MM.1S (cell line): ENCODE results near the gene ROCK2.

ENCODE experiments used
- DNase-seq: peaks from one replicate; pipeline ENCODE4 v3.0.0-alpha.2; 2015
- H2AFZ ChIP-seq: fragments of 300-600 bp; sonication (generic); 2 replicates; pipeline ENCODE4 v1.6.0; 2016; ENCODE audit warnings: antibody characterized with exemption, low read length
- H3F3A ChIP-seq: fragments of 300-600 bp; sonication (generic); 2 replicates; pipeline ENCODE4 v1.6.1; 2016; ENCODE audit warnings: mild to moderate bottlenecking, antibody characterized with exemption, low read length, moderate library complexity, mixed read lengths; ENCODE audit not compliant: insufficient read depth
- H3K27ac ChIP-seq: fragments of 300-600 bp; sonication (generic); 2 replicates; pipeline ENCODE4 v1.5.1; 2016; ENCODE audit warnings: mild to moderate bottlenecking, low read length
- H3K27me3 ChIP-seq: fragments of 300-600 bp; sonication (generic); replicated peaks from 2 replicates; pipeline ENCODE4 v1.6.0; 2016; ENCODE audit warnings: low read length; ENCODE audit not compliant: insufficient read depth
- H3K36me3 ChIP-seq: fragments of 300-600 bp; sonication (generic); replicated peaks from 2 replicates; pipeline ENCODE4 v1.6.1; 2016; ENCODE audit warnings: mild to moderate bottlenecking, low read length, mixed read lengths; ENCODE audit not compliant: insufficient read depth
- H3K4me1 ChIP-seq: fragments of 300-600 bp; sonication (generic); 2 replicates; pipeline ENCODE4 v1.6.1; 2016; ENCODE audit warnings: low read length, mixed read lengths
- H3K4me2 ChIP-seq: fragments of 300-600 bp; sonication (generic); 2 replicates; pipeline ENCODE4 v1.6.0; 2016; ENCODE audit warnings: low read depth, low read length
- H3K4me3 ChIP-seq: fragments of 300-600 bp; sonication (generic); 2 replicates; pipeline ENCODE4 v1.5.1; 2016; ENCODE audit warnings: low read length, mixed read lengths
- H3K79me2 ChIP-seq: fragments of 300-600 bp; sonication (generic); 2 replicates; pipeline ENCODE4 v1.6.1; 2016; ENCODE audit warnings: mixed run types, low read length, mixed read lengths
- H3K9ac ChIP-seq: fragments of 300-600 bp; sonication (generic); 2 replicates; pipeline ENCODE4 v1.6.1; 2016; ENCODE audit warnings: low read length, mixed read lengths
- H3K9me2 ChIP-seq: fragments of 300-600 bp; sonication (generic); replicated peaks from 2 replicates; pipeline ENCODE4 v1.6.1; 2016; ENCODE audit warnings: mild to moderate bottlenecking, low read length, mixed read lengths; ENCODE audit not compliant: insufficient read depth
- H3K9me3 ChIP-seq: fragments of 300-600 bp; sonication (generic); replicated peaks from 2 replicates; pipeline ENCODE4 v1.6.1; 2016; ENCODE audit warnings: mild to moderate bottlenecking, low read length, mixed read lengths; ENCODE audit not compliant: insufficient read depth
- H4K20me1 ChIP-seq: fragments of 300-600 bp; sonication (generic); 2 replicates; pipeline ENCODE4 v1.6.1; 2016; ENCODE audit warnings: mild to moderate bottlenecking, low read length, moderate library complexity, mixed read lengths; ENCODE audit not compliant: insufficient read depth
- EZH2 ChIP-seq: fragments of 300-600 bp; sonication (generic); optimal IDR thresholded peaks from 2 replicates; pipeline ENCODE3; 2017; ENCODE audit warnings: low read depth, mild to moderate bottlenecking, antibody characterized with exemption, low read length, mixed read lengths
- EZH2phosphoT487 ChIP-seq: fragments of 300-600 bp; sonication (generic); IDR thresholded peaks from 2 replicates; pipeline ENCODE4 v1.6.1; 2018; ENCODE audit warnings: antibody characterized with exemption, low read length
- TF ChIP-seq, protein P1 (sequence below): fragments of 300-600 bp; sonication (generic); IDR thresholded peaks from 2 replicates; pipeline ENCODE4 v1.5.1; 2016; ENCODE audit warnings: antibody characterized with exemption, low read length, mixed read lengths

ROCK2 gene

DNA sequence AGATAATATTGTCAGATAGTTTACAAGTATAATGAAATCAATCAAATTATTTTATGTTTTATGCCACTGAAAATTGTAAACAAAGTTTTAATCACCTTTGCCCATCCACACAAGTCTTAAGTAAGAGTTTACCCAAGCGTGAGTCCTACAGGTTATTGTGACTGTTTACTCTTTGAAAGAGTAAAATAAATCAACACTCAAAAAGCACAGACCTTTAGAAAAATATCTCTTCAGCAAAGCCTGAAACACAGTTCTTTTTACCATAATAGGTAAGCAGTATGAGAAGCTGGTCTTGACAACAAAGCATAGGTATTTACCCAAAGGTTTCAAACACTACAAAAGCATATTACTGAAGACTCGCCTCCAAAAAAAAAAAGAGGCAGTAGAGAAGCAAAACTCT, 3.7 kb downstream of the ROCK2 start:
- Histone ChIP-seq H3F3A (peaks cover 14% of the 10 kb centered on the region), H3K4me2 (no peak overlapping the region), H3K9me2 (no peaks in the 10 kb centered on the region), H3K9me3 (no peaks in the 10 kb centered on the region), H3K27ac (no peak overlapping the region), H3K4me1 (peaks cover 3% of the 10 kb centered on the region), H3K27me3 (no peaks in the 10 kb centered on the region), H2AFZ (no peak overlapping the region), H3K79me2 (peaks cover 78% of the 10 kb centered on the region), H3K36me3 (no peaks in the 10 kb centered on the region), H3K9ac (no peak overlapping the region), H4K20me1 (peaks cover 9% of the 10 kb centered on the region; the same call in 1 of the 2 replicates), H3K4me3 (no peak overlapping the region)
- no peak for DNase-seq
- no peak for TF ChIP-seq EZH2phosphoT487
- no peak for TF ChIP-seq EZH2
- TF ChIP-seq, protein P1, sequence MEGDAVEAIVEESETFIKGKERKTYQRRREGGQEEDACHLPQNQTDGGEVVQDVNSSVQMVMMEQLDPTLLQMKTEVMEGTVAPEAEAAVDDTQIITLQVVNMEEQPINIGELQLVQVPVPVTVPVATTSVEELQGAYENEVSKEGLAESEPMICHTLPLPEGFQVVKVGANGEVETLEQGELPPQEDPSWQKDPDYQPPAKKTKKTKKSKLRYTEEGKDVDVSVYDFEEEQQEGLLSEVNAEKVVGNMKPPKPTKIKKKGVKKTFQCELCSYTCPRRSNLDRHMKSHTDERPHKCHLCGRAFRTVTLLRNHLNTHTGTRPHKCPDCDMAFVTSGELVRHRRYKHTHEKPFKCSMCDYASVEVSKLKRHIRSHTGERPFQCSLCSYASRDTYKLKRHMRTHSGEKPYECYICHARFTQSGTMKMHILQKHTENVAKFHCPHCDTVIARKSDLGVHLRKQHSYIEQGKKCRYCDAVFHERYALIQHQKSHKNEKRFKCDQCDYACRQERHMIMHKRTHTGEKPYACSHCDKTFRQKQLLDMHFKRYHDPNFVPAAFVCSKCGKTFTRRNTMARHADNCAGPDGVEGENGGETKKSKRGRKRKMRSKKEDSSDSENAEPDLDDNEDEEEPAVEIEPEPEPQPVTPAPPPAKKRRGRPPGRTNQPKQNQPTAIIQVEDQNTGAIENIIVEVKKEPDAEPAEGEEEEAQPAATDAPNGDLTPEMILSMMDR: no peak

DNA sequence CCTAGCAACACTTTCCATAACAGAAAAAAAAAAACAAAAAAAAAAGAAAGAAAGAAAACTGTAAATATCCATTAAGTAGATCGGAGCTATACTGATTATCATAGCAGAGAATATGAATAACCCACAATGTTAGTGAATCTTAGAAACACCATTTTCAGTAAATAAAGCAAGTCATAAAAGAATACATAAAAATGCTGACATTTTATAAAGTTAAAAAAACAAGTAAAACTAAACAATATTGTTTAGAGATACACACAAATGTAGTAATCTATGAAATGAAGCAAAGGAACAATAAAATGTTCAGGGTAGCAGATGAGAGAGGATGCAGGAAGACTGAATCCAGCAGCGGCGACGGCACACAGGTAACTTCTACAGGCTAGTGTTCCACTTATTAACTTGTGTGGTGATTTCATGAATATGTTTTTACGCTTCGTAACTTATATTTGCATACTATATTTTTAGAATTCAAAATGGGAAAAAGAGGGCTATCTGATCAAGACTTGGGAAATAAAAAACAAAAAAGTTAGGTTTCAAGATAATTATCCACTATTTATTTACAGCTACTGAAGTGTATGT, 4.8 kb downstream of the ROCK2 start:
- TF ChIP-seq EZH2 (no peak), EZH2phosphoT487 (no peak)
- TF ChIP-seq, protein P1: no peak
- Histone ChIP-seq H3K4me2 (no peak overlapping the region), H3K79me2 (peaks cover 89% of the 10 kb centered on the region)

DNA sequence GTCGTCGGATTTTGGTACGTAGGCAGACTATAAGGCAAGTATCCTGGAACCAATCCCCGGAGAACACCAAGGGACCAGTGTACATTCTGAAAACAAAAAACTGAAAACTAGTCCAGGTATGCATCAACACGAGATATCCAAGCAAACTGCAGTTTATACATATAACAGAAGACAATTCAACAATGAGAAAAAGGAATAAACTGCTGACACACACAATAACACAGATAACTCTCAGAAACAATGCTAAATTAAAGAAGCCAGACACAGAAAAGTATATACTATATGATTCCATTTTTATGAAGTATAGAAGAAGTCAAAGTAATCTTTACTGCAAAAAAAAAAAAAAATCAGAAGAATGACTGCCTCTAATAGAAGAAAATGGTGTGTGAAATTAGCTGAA, 5.9 kb downstream of the ROCK2 start:
- no peak for TF ChIP-seq EZH2phosphoT487
- TF ChIP-seq, protein P1: no peak
- no peak for TF ChIP-seq EZH2
- no peak overlapping the region for H2AFZ ChIP-seq
- peaks cover 94% of the 10 kb centered on the region for H3K79me2 ChIP-seq
- no peaks in the 10 kb centered on the region for H3K9me2 ChIP-seq
- H3K9me3 ChIP-seq: no peaks in the 10 kb centered on the region
- no peak overlapping the region for H3K27ac ChIP-seq
- peaks cover 3% of the 10 kb centered on the region for H3K4me1 ChIP-seq
- peaks cover 10% of the 10 kb centered on the region for H3F3A ChIP-seq
- no peak for DNase-seq
- no peaks in the 10 kb centered on the region for H3K36me3 ChIP-seq
- no peaks in the 10 kb centered on the region for H3K27me3 ChIP-seq
- no peak overlapping the region for H3K9ac ChIP-seq
- H3K4me3 ChIP-seq: no peak overlapping the region
- H3K4me2 ChIP-seq: no peak overlapping the region
- H4K20me1 ChIP-seq: peaks cover 9% of the 10 kb centered on the region; the same call in 1 of the 2 replicates

More for the DNA sequence above, 4.8 kb downstream of the ROCK2 start:
- H3K36me3 ChIP-seq: no peaks in the 10 kb centered on the region
- no peaks in the 10 kb centered on the region for H3K27me3 ChIP-seq
- DNase-seq: no peak
- H3K9me2 ChIP-seq: no peaks in the 10 kb centered on the region
- H3K27ac ChIP-seq: no peak overlapping the region
- peaks cover 3% of the 10 kb centered on the region for H3K4me1 ChIP-seq
- H3K9me3 ChIP-seq: no peaks in the 10 kb centered on the region
- no peak overlapping the region for H2AFZ ChIP-seq
- H3K9ac ChIP-seq: no peak overlapping the region
- H3F3A ChIP-seq: peaks cover 10% of the 10 kb centered on the region
- H4K20me1 ChIP-seq: peaks cover 9% of the 10 kb centered on the region; the same call in 1 of the 2 replicates
- no peak overlapping the region for H3K4me3 ChIP-seq
